ENCODE measurements around the gene PLS1.
"Not testable (repeated sequence)": the region's sequence is repeated elsewhere in the genome, so short reads cannot be mapped to it uniquely, and the experiment has no call there.

PLS1 gene

GRCh38 chr3:142732066-142732465, 135.9 kb downstream of the PLS1 start:
- ChIA-PET CTCF (interaction anchor here (0.8 to 1.7 kb wide), 3 partner anchors 9 to 96 kb away, joined by 3 to 5 read pairs (median 4); no protein-coding TSS in a partner anchor), POLR2A (no interaction called here)
- no peak for DNase-seq (ENCODE audit: extremely low spot score)
- TF ChIP-seq CTCF (IDR thresholded peaks at IDR 0.05; ENCODE audit: control extremely low read depth, extremely low read depth, low read depth, missing control alignments) = no peak

GRCh38 chr3:142734834-142735233, 138.6 kb downstream of the PLS1 start:
- POLR2A ChIA-PET = no interaction called here
- CTCF ChIA-PET = interaction anchor here (0.8 kb wide), 1 partner anchor 16 kb away, joined by 3 read pairs; no protein-coding TSS in a partner anchor
- DNase-seq (ENCODE audit: extremely low spot score) = no peak
- no peak for TF ChIP-seq CTCF (IDR thresholded peaks at IDR 0.05; ENCODE audit: control extremely low read depth, extremely low read depth, low read depth, missing control alignments)

GRCh38 chr3:142735462-142735861, 139.3 kb downstream of the PLS1 start:
- POLR2A ChIA-PET = no interaction called here
- CTCF ChIA-PET = no interaction called here
- DNase-seq (ENCODE audit: extremely low spot score) = no peak
- TF ChIP-seq CTCF (IDR thresholded peaks at IDR 0.05; ENCODE audit: control extremely low read depth, extremely low read depth, low read depth, missing control alignments) = no peak

GRCh38 chr3:142738396-142738795, 142.2 kb downstream of the PLS1 start:
- TF ChIP-seq CTCF (IDR thresholded peaks at IDR 0.05; ENCODE audit: control extremely low read depth, extremely low read depth, low read depth, missing control alignments) = no peak
- CTCF ChIA-PET = no interaction called here
- no peak for DNase-seq (ENCODE audit: extremely low spot score)
- POLR2A ChIA-PET = no interaction called here

GRCh38 chr3:142746646-142747045, 150.5 kb downstream of the PLS1 start:
- no peak for TF ChIP-seq CTCF (IDR thresholded peaks at IDR 0.05; ENCODE audit: control extremely low read depth, extremely low read depth, low read depth, missing control alignments)
- POLR2A ChIA-PET = no interaction called here
- CTCF ChIA-PET = no interaction called here
- no peak for DNase-seq (ENCODE audit: extremely low spot score)

GRCh38 chr3:142750531-142750930, 154.3 kb downstream of the PLS1 start:
- DNase-seq (ENCODE audit: extremely low spot score); POLR2A ChIA-PET; CTCF ChIA-PET: not testable (repeated sequence)

GRCh38 chr3:142752605-142753004, 156.4 kb downstream of the PLS1 start:
- DNase-seq (ENCODE audit: extremely low spot score); POLR2A ChIA-PET; CTCF ChIA-PET: not testable (repeated sequence)

GRCh38 chr3:142754494-142754893, 158.3 kb downstream of the PLS1 start:
- ChIA-PET CTCF (interaction anchor here (0.9 kb wide), 1 partner anchor 74 kb away, joined by 3 read pairs; no protein-coding TSS in a partner anchor), POLR2A (no interaction called here)
- DNase-seq (ENCODE audit: extremely low spot score) = no peak
- no peak for TF ChIP-seq CTCF (IDR thresholded peaks at IDR 0.05; ENCODE audit: control extremely low read depth, extremely low read depth, low read depth, missing control alignments)
